Keratinocyte (primary cell): Measurements from ENCODE around the gene ANKK1. TPM values are rescaled to one million over a fixed set of nuclear protein-coding genes. Genes with fewer than 3 reads are reported as not detected.

ENCODE experiments used
- DNase-seq: peaks from one replicate; pipeline ENCODE4 v3.0.0-alpha.2; 2011; ENCODE audit warnings: low read depth, missing footprints, low spot score
- FAIRE-seq: peaks from 2 replicates; lab custom pipeline; 2011; peaks lifted over from hg19 to GRCh38; lab: Jason Lieb, UNC
- H2AFZ ChIP-seq: 2 replicates; pipeline ENCODE4 v1.6.0; 2012; ENCODE audit warnings: low read length, control low read depth, inconsistent platforms; ENCODE audit not compliant: control insufficient read depth
- H3K27ac ChIP-seq: 2 replicates; pipeline ENCODE4 v1.5.1; 2011; ENCODE audit warnings: low read length; ENCODE audit not compliant: control insufficient read depth, insufficient read depth
- H3K27me3 ChIP-seq: 3 replicates; pipeline ENCODE4 v1.6.0; 2011; ENCODE audit warnings: low read length; ENCODE audit not compliant: control insufficient read depth, insufficient read depth; ENCODE audit errors: extremely low read depth
- H3K36me3 ChIP-seq, 2 experiments: 2 replicates in 1 of 2; 3 replicates in 1 of 2; pipeline ENCODE4 v1.5.1; 2011; ENCODE audit warnings: low read length in 2 of 2, mild to moderate bottlenecking in 1 of 2; ENCODE audit not compliant: control insufficient read depth in 2 of 2, insufficient read depth in 2 of 2; ENCODE audit errors: extremely low read depth in 1 of 2
- H3K4me1 ChIP-seq: 3 replicates; pipeline ENCODE4 v1.5.1; 2011; ENCODE audit warnings: low read length; ENCODE audit not compliant: control insufficient read depth, insufficient read depth; ENCODE audit errors: extremely low read depth
- H3K4me2 ChIP-seq: 3 replicates; pipeline ENCODE4 v1.6.0; 2011; ENCODE audit warnings: low read depth, low read length; ENCODE audit not compliant: control insufficient read depth, insufficient read depth; ENCODE audit errors: extremely low read depth
- H3K4me3 ChIP-seq, 3 experiments: fragments of 200-600 bp in 1 of 3; sonication (generic) in 1 of 3; 2 replicates in 2 of 3; 3 replicates in 1 of 3; pipeline ENCODE4 v1.5.1; 2011 to 2016; ENCODE audit warnings: low read length in 3 of 3, mild to moderate bottlenecking in 3 of 3, control low read depth in 2 of 3, inconsistent platforms in 1 of 3, low read depth in 1 of 3, mixed read lengths in 1 of 3, mixed run types in 1 of 3, moderate library complexity in 1 of 3; ENCODE audit not compliant: control insufficient read depth in 2 of 3, insufficient read depth in 2 of 3; ENCODE audit errors: extremely low read depth in 1 of 3
- H3K79me2 ChIP-seq: 2 replicates; pipeline ENCODE4 v1.6.0; 2012; ENCODE audit warnings: low read length; ENCODE audit not compliant: control insufficient read depth, insufficient read depth
- H3K9ac ChIP-seq: 3 replicates; pipeline ENCODE4 v1.6.0; 2011; ENCODE audit warnings: low read length; ENCODE audit not compliant: control insufficient read depth, insufficient read depth; ENCODE audit errors: extremely low read depth
- H3K9me1 ChIP-seq: 3 replicates; pipeline ENCODE4 v1.6.0; 2011; ENCODE audit warnings: low read length; ENCODE audit not compliant: control insufficient read depth, insufficient read depth; ENCODE audit errors: extremely low read depth
- H3K9me3 ChIP-seq: 2 replicates; pipeline ENCODE4 v1.5.1; 2012; ENCODE audit warnings: low read depth, low read length; ENCODE audit not compliant: control insufficient read depth
- H4K20me1 ChIP-seq: 3 replicates; pipeline ENCODE4 v1.6.0; 2011; ENCODE audit warnings: low read length; ENCODE audit not compliant: control insufficient read depth, insufficient read depth; ENCODE audit errors: extremely low read depth
- EZH2 ChIP-seq: IDR thresholded peaks from one replicate; pipeline ENCODE4 v1.6.1; 2012; ENCODE audit warnings: inconsistent platforms, mild to moderate bottlenecking, low read length, moderate library complexity
- dilution Hi-C: fragments of 300-500 bp; cut with MboI; formaldehyde crosslinking; loops from one replicate; pipeline ENCODE4 v1.7.0; 2020; ENCODE audit warnings: low sequenced_read_pairs; ENCODE audit not compliant: extremely low pct_ligation_motif_present
- polyA plus RNA-seq, 5 experiments: library from polyadenylated mRNA; depleted of rRNA in 3 of 5; stranded (reverse) in 3 of 5; stranded (forward) in 1 of 5; unstranded in 1 of 5; fragments of >200 nt; gene quantifications; 1 replicate in 1 of 5; 2 replicates in 3 of 5; 3 replicates in 1 of 5; pipeline versions ENCODE4 v1.2.1 to v1.2.3, GENCODE V29; 2011 to 2012; ENCODE audit warnings: missing spikeins in 2 of 5, low read depth in 1 of 5, low replicate concordance in 1 of 5
- TF ChIP-seq, protein P1 (sequence below), 3 experiments: IDR thresholded peaks in 1 of 3; conservative IDR thresholded peaks in 1 of 3; optimal IDR thresholded peaks in 1 of 3; 2 replicates in 2 of 3; 3 replicates in 1 of 3; pipeline versions ENCODE3 to v1.5.1; 2011; ENCODE audit warnings: low read length in 3 of 3, mild to moderate bottlenecking in 3 of 3, moderate library complexity in 2 of 3, control low read depth in 1 of 3, inconsistent platforms in 1 of 3; ENCODE audit not compliant: insufficient read depth in 2 of 3; ENCODE audit errors: extremely low read depth in 1 of 3

Gene ANKK1
- polyA plus RNA-seq, 1 donor (not counting 4 experiments of a cell fraction or from before 2014, with no cell fraction given): 0.92 TPM

DNA sequence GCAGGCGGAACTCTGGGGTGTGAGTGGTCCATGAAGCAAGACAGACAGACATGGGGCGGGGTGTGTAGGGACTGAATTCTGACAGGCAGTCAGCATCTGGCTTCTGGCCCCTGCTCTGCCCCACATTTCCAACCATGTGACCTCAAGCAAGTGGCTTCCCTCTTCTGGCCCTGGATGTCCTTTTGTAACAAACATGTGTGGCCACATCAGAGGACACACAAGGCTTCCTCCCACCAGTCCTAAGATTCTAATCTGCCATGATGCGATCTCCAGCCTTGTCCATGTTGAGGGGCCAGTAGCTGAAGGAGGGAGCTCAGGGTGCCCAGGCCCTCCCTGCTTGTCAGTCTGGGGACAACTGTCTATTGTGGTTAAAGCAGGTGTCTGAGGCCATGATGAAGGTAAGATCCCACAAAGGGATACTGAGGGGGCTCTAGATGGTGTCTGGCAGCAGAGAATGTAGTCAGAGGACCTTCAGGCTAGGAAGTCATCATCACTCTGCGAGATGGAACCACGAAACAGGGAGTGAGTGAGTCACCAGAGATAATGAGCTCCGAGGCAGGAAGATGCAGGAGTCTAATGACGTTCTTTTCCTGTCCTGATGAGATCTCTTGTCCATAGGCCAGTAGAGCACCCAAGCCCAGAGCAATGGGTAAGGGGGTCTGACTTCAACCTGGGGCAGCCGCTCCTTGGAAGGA lies 60.2 kb downstream of the ANKK1 start:
- Histone ChIP-seq H3K27me3 (no peaks in the 10 kb centered on the region), H3K27ac (peak overlapping the region; percentile 86), H3K4me1 (peaks cover 33% of the 10 kb centered on the region), H3K36me3 (no peaks in the 10 kb centered on the region), H3K4me2 (peak overlapping the region; percentile 73), H3K9me1 (no peaks in the 10 kb centered on the region), H3K4me3 (no peak overlapping the region), H3K79me2 (no peaks in the 10 kb centered on the region), H2AFZ (no peak overlapping the region), H4K20me1 (no peaks in the 10 kb centered on the region), H3K9me3 (no peaks in the 10 kb centered on the region), H3K9ac (peak overlapping the region; percentile 65)
- DNase-seq (peak; percentile 65), FAIRE-seq (peak; percentile 98)
- TF ChIP-seq EZH2: no peak
- TF ChIP-seq, protein P1, sequence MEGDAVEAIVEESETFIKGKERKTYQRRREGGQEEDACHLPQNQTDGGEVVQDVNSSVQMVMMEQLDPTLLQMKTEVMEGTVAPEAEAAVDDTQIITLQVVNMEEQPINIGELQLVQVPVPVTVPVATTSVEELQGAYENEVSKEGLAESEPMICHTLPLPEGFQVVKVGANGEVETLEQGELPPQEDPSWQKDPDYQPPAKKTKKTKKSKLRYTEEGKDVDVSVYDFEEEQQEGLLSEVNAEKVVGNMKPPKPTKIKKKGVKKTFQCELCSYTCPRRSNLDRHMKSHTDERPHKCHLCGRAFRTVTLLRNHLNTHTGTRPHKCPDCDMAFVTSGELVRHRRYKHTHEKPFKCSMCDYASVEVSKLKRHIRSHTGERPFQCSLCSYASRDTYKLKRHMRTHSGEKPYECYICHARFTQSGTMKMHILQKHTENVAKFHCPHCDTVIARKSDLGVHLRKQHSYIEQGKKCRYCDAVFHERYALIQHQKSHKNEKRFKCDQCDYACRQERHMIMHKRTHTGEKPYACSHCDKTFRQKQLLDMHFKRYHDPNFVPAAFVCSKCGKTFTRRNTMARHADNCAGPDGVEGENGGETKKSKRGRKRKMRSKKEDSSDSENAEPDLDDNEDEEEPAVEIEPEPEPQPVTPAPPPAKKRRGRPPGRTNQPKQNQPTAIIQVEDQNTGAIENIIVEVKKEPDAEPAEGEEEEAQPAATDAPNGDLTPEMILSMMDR (optimal IDR thresholded peaks at IDR 0.05 in 1 of 3, IDR thresholded peaks at IDR 0.05 in 1 of 3, conservative IDR thresholded peaks at IDR 0.05 in 1 of 3; ENCODE audit: extremely low read depth in 1 of 3, insufficient read depth in 2 of 3, low read length in 3 of 3): no peak
- dilution Hi-C loops: no loop called here

DNA sequence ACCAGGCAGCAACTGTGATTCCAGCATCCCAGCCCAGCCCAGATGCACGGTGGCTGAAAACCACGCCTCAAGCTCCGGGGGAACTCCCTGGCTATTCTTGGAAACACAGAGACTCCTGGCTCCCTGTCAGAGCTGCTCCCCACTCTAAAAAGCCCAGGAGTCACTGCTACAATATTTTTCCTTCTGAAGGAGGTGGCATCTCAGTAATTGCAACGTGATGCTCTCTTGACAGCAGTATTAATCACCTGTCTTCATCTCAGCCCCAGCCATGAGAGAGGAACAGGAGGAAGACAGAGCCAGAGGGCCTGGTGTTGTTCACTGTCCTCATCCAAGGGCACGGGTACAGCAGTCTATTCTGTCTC lies 60.7 kb downstream of the ANKK1 start:
- peak overlapping the region; percentile 73 for H3K4me2 ChIP-seq
- no peaks in the 10 kb centered on the region for H3K36me3 ChIP-seq
- H3K4me3 ChIP-seq: no peak overlapping the region
- dilution Hi-C loops: no loop called here
- H3K9ac ChIP-seq: no peak overlapping the region
- no peaks in the 10 kb centered on the region for H3K27me3 ChIP-seq
- FAIRE-seq: peak; percentile 46
- no peak overlapping the region for H2AFZ ChIP-seq
- peaks cover 33% of the 10 kb centered on the region for H3K4me1 ChIP-seq
- TF ChIP-seq EZH2: no peak
- TF ChIP-seq, protein P1 (optimal IDR thresholded peaks at IDR 0.05 in 1 of 3, IDR thresholded peaks at IDR 0.05 in 1 of 3, conservative IDR thresholded peaks at IDR 0.05 in 1 of 3; ENCODE audit: extremely low read depth in 1 of 3, insufficient read depth in 2 of 3, low read length in 3 of 3): no peak
- no peaks in the 10 kb centered on the region for H3K9me1 ChIP-seq
- peak overlapping the region; percentile 86 for H3K27ac ChIP-seq
- no peaks in the 10 kb centered on the region for H4K20me1 ChIP-seq
- no peaks in the 10 kb centered on the region for H3K79me2 ChIP-seq
- H3K9me3 ChIP-seq: no peaks in the 10 kb centered on the region
- no peak for DNase-seq
